K562 (cell line): ENCODE measurements around the gene FRK. TPM values are rescaled to one million over a fixed set of nuclear protein-coding genes. Genes with fewer than 3 reads are reported as not detected.

Source experiments
- ATAC-seq: fragments of 200-7000 bp; cut with Tn5 transposase; 3 replicates; pipeline ENCODE4 v1.9.1; 2020; ENCODE audit warnings: moderate library complexity
- BruUV-seq: library from RNA; stranded (reverse); fragments of 400-500 nt; replicated peaks from 2 replicates; lab custom pipeline; 2021; lab: Mats Ljungman, UMichigan
- CTCF ChIA-PET: fragments of 300-600 bp; formaldehyde crosslinking; extraction: SDS; loops from one replicate; lab custom pipeline; 2021; ENCODE audit warnings: low intra/inter-chr PET ratio; lab: Yijun Ruan, JAX
- POLR2A ChIA-PET: fragments of 300-600, 350-650 bp; sonication (Branson Sonifier 250); formaldehyde crosslinking; extraction: SDS; loops from one replicate; lab custom pipeline; 2021; ENCODE audit warnings: antibody characterized with exemption, inconsistent platforms; lab: Yijun Ruan, JAX
- DNase-seq, 4 experiments: peaks; one replicate each; pipeline versions ENCODE4 v3.0.0 to v3.0.0-alpha.2; 2011 to 2018; ENCODE audit warnings: low spot score in 3 of 4, mixed read lengths in 3 of 4; ENCODE audit errors: extremely low read depth in 1 of 4
- FAIRE-seq: peaks from 2 replicates; lab custom pipeline; 2011; peaks lifted over from hg19 to GRCh38; lab: Jason Lieb, UNC
- H2AFZ ChIP-seq: 2 replicates; pipeline ENCODE4 v1.6.0; 2011; ENCODE audit warnings: low read depth, low read length, control low read depth, inconsistent platforms
- H3K27ac ChIP-seq: fragments of 200-600 bp; 3 replicates; pipeline ENCODE4 v1.8.0; 2011; ENCODE audit warnings: low read depth, mild to moderate bottlenecking, control low read depth, inconsistent platforms, low read length, moderate library complexity, mixed read lengths; ENCODE audit errors: extremely low read depth
- H3K27me3 ChIP-seq, 2 experiments: fragments of 300-600 bp in 1 of 2; 2 replicates in 1 of 2; 3 replicates in 1 of 2; pipeline versions ENCODE4 v1.6.0 to v1.8.0; 2011; ENCODE audit warnings: inconsistent platforms in 2 of 2, low read length in 2 of 2, mild to moderate bottlenecking in 1 of 2, mixed read lengths in 1 of 2, moderate library complexity in 1 of 2; ENCODE audit not compliant: control insufficient read depth in 2 of 2, insufficient read depth in 2 of 2
- H3K36me3 ChIP-seq: fragments of 300-600 bp; 3 replicates; pipeline ENCODE4 v1.8.0; 2011; ENCODE audit warnings: mild to moderate bottlenecking, low read length, inconsistent platforms; ENCODE audit not compliant: control insufficient read depth, insufficient read depth
- H3K4me1 ChIP-seq, 2 experiments: fragments of 200-600 bp in 1 of 2; replicated peaks in 1 of 2; 2 replicates in 1 of 2; 3 replicates in 1 of 2; pipeline versions ENCODE4 v1.5.1 to v1.8.0; 2011; ENCODE audit warnings: inconsistent platforms in 2 of 2, low read length in 2 of 2, mild to moderate bottlenecking in 1 of 2, mixed read lengths in 1 of 2, moderate library complexity in 1 of 2; ENCODE audit not compliant: control insufficient read depth in 2 of 2, insufficient read depth in 2 of 2
- H3K4me2 ChIP-seq: 2 replicates; pipeline ENCODE4 v1.6.1; 2011; ENCODE audit warnings: low read length, control low read depth, inconsistent platforms, mixed read lengths; ENCODE audit not compliant: insufficient read depth
- H3K4me3 ChIP-seq: fragments of 200-600 bp; sonication (generic), shearing (Covaris generic); 2 replicates; pipeline ENCODE4 v1.5.1; 2016; ENCODE audit warnings: control low read depth, inconsistent platforms
- H3K79me2 ChIP-seq: fragments of 200-600 bp; 3 replicates; pipeline ENCODE4 v1.8.0; 2011; ENCODE audit warnings: low read length, inconsistent platforms; ENCODE audit not compliant: control insufficient read depth, insufficient read depth
- H3K9ac ChIP-seq, 2 experiments: 2 replicates each; pipeline versions ENCODE4 v1.6.0 to v1.6.1; 2011; ENCODE audit warnings: low read depth in 2 of 2, low read length in 2 of 2, control low read depth in 1 of 2, inconsistent platforms in 1 of 2, mild to moderate bottlenecking in 1 of 2, mixed read lengths in 1 of 2; ENCODE audit not compliant: insufficient read depth in 1 of 2
- H3K9me1 ChIP-seq: one replicate; pipeline ENCODE4 v1.6.0; 2011; ENCODE audit warnings: inconsistent platforms, mild to moderate bottlenecking, low read length, moderate library complexity; ENCODE audit not compliant: control insufficient read depth, insufficient read depth
- H3K9me3 ChIP-seq: replicated peaks from 2 replicates; pipeline ENCODE4 v1.5.1; 2011; ENCODE audit warnings: low read depth, low read length, inconsistent platforms; ENCODE audit not compliant: control insufficient read depth, insufficient read depth
- H4K20me1 ChIP-seq: replicated peaks from 2 replicates; pipeline ENCODE4 v1.6.1; 2011; ENCODE audit warnings: low read length, inconsistent platforms, mixed read lengths; ENCODE audit not compliant: control insufficient read depth, insufficient read depth
- CEBPB ChIP-seq: fragments of 450-650 bp; IDR thresholded peaks from 2 replicates; pipeline ENCODE4 v1.6.1; 2016; ENCODE audit warnings: missing genetic modification characterization, missing compliant biosample characterization
- CEBPG ChIP-seq, 3 experiments: fragments of 200-800 bp in 1 of 3; sonication (Bioruptor generic) in 1 of 3; sonication (generic) in 1 of 3; formaldehyde crosslinking in 1 of 3; IDR thresholded peaks in 2 of 3; conservative IDR thresholded peaks in 1 of 3; 2 replicates each; pipeline versions ENCODE4 v1.6.1 to v1.8.0; 2016 to 2022; ENCODE audit warnings: missing compliant biosample characterization in 2 of 3, missing genetic modification characterization in 2 of 3, mild to moderate bottlenecking in 1 of 3, missing genetic modification reagents in 1 of 3
- OTX1 ChIP-seq: fragments of 450-650 bp; formaldehyde crosslinking; IDR thresholded peaks from 2 replicates; pipeline ENCODE4 v1.4.0; 2022; ENCODE audit warnings: mild to moderate bottlenecking
- SMARCB1 ChIP-seq: IDR thresholded peaks from 2 replicates; pipeline ENCODE4 v1.6.1; 2011; ENCODE audit warnings: improper control_type of control experiment, low read depth; ENCODE audit not compliant: insufficient read length
- WGBS: fragments of 100-300 bp; shearing (Covaris generic); methylation state at CpG from one replicate; pipeline ENCODE4 v1.1.6; 2016; ENCODE audit warnings: low coverage, mixed read lengths; ENCODE audit not compliant: insufficient coverage; ENCODE audit errors: missing lambda C conversion rate; 5-methylcytosine and 5-hydroxymethylcytosine counted together
- in situ Hi-C: fragments of 300-500 bp; cut with MboI; formaldehyde crosslinking; loops from 4 replicates; pipeline ENCODE4 v1.15.0; 2018; ENCODE audit warnings: inconsistent platforms, mixed read lengths
- intact Hi-C: fragments of 100-400 bp; cut with micrococcal nuclease; formaldehyde crosslinking; loops from 2 replicates; pipeline ENCODE4 v1.14.2; 2022
- polyA plus RNA-seq, 8 experiments: library from polyadenylated mRNA; depleted of rRNA in 4 of 8; stranded (reverse) in 5 of 8; unstranded in 3 of 8; fragments of >200 nt; fragmentation: Nextera tagmentation in 2 of 8; fragmentation: Illumina TruSeq in 1 of 8; extraction: Ambion mirVana in 2 of 8; extraction: Trizol in 1 of 8; gene quantifications; 2 replicates each; pipeline versions ENCODE4 v1.2.1 to v1.2.3, GENCODE V29; 2011 to 2014; ENCODE audit warnings: inconsistent platforms in 1 of 8, missing spikeins in 1 of 8
- total RNA-seq, 7 experiments: library from RNA; depleted of rRNA in 6 of 7; stranded (reverse); fragments of >200 nt in 6 of 7; fragmentation: Illumina TruSeq in 2 of 7; extraction: Trizol in 2 of 7; gene quantifications; 2 replicates each; pipeline versions ENCODE4 v1.2.1 to v1.2.3, GENCODE V29; 2011 to 2021; ENCODE audit warnings: low replicate concordance in 1 of 7
- TF ChIP-seq, protein P1 (sequence below), 2 experiments: fragments of 200-800 bp in 1 of 2; sonication (Bioruptor generic) in 1 of 2; sonication (generic) in 1 of 2; formaldehyde crosslinking in 1 of 2; IDR thresholded peaks in 1 of 2; conservative IDR thresholded peaks in 1 of 2; 2 replicates each; pipeline versions ENCODE4 v1.5.0 to v1.6.1; 2016 to 2020; ENCODE audit warnings: missing compliant biosample characterization in 1 of 2, missing genetic modification characterization in 1 of 2, missing genetic modification reagents in 1 of 2
- TF ChIP-seq, protein P2 (sequence below): fragments of 250-450 bp; sonication (Bioruptor Pico); IDR thresholded peaks from 2 replicates; pipeline ENCODE4 v1.4.0; 2020; ENCODE audit warnings: mild to moderate bottlenecking, moderate library complexity

FRK gene
- total and polyA plus RNA-seq, 9 of the 15 experiments (the other 6 are each of a cell fraction or from before 2014, with no cell fraction given) = 0.01 to 0.29 (median 0.09) TPM

DNA sequence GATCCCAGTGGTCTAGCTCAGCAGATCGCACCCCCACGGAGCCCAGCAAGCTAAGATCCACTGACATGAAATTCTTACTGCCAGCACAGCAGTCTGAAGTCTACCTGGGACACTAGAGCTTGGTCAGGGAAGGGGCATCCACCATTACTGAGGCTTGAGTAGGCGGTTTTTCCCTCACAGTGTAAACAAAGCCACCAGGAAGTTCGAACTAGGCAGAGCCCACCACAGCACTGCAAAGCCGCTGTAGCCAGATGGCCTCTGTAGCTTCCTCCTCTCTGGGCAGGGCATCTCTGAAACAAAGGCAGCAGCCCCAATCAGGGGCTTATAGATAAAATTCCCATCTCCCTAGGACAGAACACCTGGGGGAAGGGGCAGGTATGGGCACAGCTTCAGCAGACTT is 18.8 kb downstream of the FRK start (continued):
- TF ChIP-seq, protein P1, sequence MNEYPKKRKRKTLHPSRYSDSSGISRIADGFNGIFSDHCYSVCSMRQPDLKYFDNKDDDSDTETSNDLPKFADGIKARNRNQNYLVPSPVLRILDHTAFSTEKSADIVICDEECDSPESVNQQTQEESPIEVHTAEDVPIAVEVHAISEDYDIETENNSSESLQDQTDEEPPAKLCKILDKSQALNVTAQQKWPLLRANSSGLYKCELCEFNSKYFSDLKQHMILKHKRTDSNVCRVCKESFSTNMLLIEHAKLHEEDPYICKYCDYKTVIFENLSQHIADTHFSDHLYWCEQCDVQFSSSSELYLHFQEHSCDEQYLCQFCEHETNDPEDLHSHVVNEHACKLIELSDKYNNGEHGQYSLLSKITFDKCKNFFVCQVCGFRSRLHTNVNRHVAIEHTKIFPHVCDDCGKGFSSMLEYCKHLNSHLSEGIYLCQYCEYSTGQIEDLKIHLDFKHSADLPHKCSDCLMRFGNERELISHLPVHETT (CRISPR knock-in tag; conservative IDR thresholded peaks at IDR 0.05 in 1 of 2, IDR thresholded peaks at IDR 0.05 in 1 of 2) = no peak
- no peak for TF ChIP-seq SMARCB1
- TF ChIP-seq, protein P2, sequence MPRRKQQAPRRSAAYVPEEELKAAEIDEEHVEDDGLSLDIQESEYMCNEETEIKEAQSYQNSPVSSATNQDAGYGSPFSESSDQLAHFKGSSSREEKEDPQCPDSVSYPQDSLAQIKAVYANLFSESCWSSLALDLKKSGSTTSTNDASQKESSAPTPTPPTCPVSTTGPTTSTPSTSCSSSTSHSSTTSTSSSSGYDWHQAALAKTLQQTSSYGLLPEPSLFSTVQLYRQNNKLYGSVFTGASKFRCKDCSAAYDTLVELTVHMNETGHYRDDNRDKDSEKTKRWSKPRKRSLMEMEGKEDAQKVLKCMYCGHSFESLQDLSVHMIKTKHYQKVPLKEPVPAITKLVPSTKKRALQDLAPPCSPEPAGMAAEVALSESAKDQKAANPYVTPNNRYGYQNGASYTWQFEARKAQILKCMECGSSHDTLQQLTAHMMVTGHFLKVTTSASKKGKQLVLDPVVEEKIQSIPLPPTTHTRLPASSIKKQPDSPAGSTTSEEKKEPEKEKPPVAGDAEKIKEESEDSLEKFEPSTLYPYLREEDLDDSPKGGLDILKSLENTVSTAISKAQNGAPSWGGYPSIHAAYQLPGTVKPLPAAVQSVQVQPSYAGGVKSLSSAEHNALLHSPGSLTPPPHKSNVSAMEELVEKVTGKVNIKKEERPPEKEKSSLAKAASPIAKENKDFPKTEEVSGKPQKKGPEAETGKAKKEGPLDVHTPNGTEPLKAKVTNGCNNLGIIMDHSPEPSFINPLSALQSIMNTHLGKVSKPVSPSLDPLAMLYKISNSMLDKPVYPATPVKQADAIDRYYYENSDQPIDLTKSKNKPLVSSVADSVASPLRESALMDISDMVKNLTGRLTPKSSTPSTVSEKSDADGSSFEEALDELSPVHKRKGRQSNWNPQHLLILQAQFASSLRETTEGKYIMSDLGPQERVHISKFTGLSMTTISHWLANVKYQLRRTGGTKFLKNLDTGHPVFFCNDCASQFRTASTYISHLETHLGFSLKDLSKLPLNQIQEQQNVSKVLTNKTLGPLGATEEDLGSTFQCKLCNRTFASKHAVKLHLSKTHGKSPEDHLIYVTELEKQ (CRISPR knock-in tag) = no peak

DNA sequence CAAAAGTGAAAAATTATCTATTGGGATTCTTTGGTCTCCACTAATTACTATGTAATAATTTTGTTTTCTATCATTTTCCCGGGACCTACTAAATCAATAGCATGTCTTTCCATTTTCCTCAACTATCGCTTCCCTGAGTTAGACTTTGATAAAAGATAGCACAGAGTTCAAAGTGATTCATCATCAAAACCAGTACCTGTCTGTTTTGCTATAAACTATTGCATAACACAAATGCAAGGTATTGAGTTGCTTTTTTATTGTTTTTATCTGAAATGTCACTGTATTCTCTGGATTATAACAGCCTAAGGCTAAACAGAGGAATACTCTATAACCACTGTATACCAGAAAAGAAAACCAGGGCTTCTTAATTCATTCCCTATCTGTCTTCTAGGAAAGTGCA is 19.7 kb downstream of the FRK start:
- CTCF ChIA-PET = no interaction called here
- no peak for TF ChIP-seq OTX1
- TF ChIP-seq CEBPG (CRISPR knock-in tag; IDR thresholded peaks at IDR 0.05) = no peak
- peak in 1 of 2 experiments; percentile 21; a peak in 1 of 4 replicates for TF ChIP-seq CEBPG (tag; conservative IDR thresholded peaks at IDR 0.05 in 1 of 2, IDR thresholded peaks at IDR 0.05 in 1 of 2)
- 0 out of 2 replicates have a peak, but pooled peaks have one; percentile 15 for TF ChIP-seq CEBPB (tag)

More for the DNA sequence above, 19.7 kb downstream of the FRK start:
- no peak overlapping the region for H3K4me3 ChIP-seq
- in situ Hi-C loops = no loop called here
- no peaks in the 10 kb centered on the region for H3K27me3 ChIP-seq
- H4K20me1 ChIP-seq = no peaks in the 10 kb centered on the region
- no peak overlapping the region for H3K4me2 ChIP-seq
- intact Hi-C loops = no loop called here
- DNase-seq (no peak), FAIRE-seq (no peak), ATAC-seq (no peak)
- BruUV-seq = no TSS peak
- WGBS = 48% methylated on average over 2 of the region's 2 CpGs
- H3K9me3 ChIP-seq = no peaks in the 10 kb centered on the region; the same call in 1 of the 2 replicates
- H2AFZ ChIP-seq = no peak overlapping the region
- no peaks in the 10 kb centered on the region for H3K36me3 ChIP-seq
- H3K9me1 ChIP-seq = no peaks in the 10 kb centered on the region
- no peak overlapping the region for H3K27ac ChIP-seq
- peaks cover 0 to 5% of the 10 kb centered on the region in 2 experiments; a peak in 3 of 5 replicates for H3K4me1 ChIP-seq
- no peaks in the 10 kb centered on the region for H3K79me2 ChIP-seq
- no peak overlapping the region for H3K9ac ChIP-seq
- POLR2A ChIA-PET = no interaction called here
